Neural progenitor cell (in vitro differentiated cells): ENCODE data around the gene FBLN2. TPM values are rescaled to one million over a fixed set of nuclear protein-coding genes. Genes with fewer than 3 reads are reported as not detected.
"Not testable (repeated sequence)": the region's sequence is repeated elsewhere in the genome, so short reads cannot be mapped to it uniquely, and the experiment has no call there.

Experiments used
- DNase-seq: peaks from one replicate; pipeline ENCODE4 v3.0.0-alpha.2; 2016; ENCODE audit warnings: low spot score
- H2AFZ ChIP-seq: fragments of 200-600 bp; sonication (generic); replicated peaks from 2 replicates; pipeline ENCODE4 v1.6.1; 2016; ENCODE audit warnings: antibody characterized with exemption
- H3F3A ChIP-seq: fragments of 200-600 bp; sonication (generic); 2 replicates; pipeline ENCODE4 v1.6.1; 2016; ENCODE audit warnings: antibody characterized with exemption, low read depth
- H3K27ac ChIP-seq: fragments of 200-600 bp; sonication (generic); 2 replicates; pipeline ENCODE4 v1.5.1; 2016; ENCODE audit warnings: mild to moderate bottlenecking
- H3K27me3 ChIP-seq: fragments of 200-600 bp; sonication (generic); 2 replicates; pipeline ENCODE4 v1.6.1; 2016; ENCODE audit warnings: mild to moderate bottlenecking, moderate library complexity
- H3K36me3 ChIP-seq: fragments of 200-600 bp; sonication (generic); 2 replicates; pipeline ENCODE4 v1.5.1; 2016
- H3K4me1 ChIP-seq: fragments of 200-600 bp; sonication (generic); 2 replicates; pipeline ENCODE4 v1.6.1; 2016; ENCODE audit warnings: mixed run types
- H3K4me2 ChIP-seq: fragments of 200-600 bp; sonication (generic); 2 replicates; pipeline ENCODE4 v1.6.1; 2016
- H3K4me3 ChIP-seq: fragments of 200-600 bp; sonication (generic); 2 replicates; pipeline ENCODE4 v1.5.1; 2016
- H3K79me2 ChIP-seq: fragments of 200-600 bp; sonication (generic); 2 replicates; pipeline ENCODE4 v1.6.1; 2016; ENCODE audit warnings: low read depth
- H3K9ac ChIP-seq: fragments of 200-600 bp; sonication (generic); 2 replicates; pipeline ENCODE4 v1.6.1; 2016
- H3K9me3 ChIP-seq: fragments of 200-600 bp; sonication (generic); 2 replicates; pipeline ENCODE4 v1.5.1; 2016; ENCODE audit warnings: low read depth
- H4K20me1 ChIP-seq: fragments of 200-600 bp; sonication (generic); 2 replicates; pipeline ENCODE4 v1.6.1; 2016; ENCODE audit warnings: low read depth
- H3K27ac Mint-ChIP-seq: 3 replicates; pipeline ENCODE4 v1.8.0; 2021; ENCODE audit warnings: mixed read lengths
- H3K27me3 Mint-ChIP-seq: 2 replicates; pipeline ENCODE4 v1.8.0; 2022; ENCODE audit warnings: low read depth, mild to moderate bottlenecking, inconsistent platforms, moderate library complexity, mixed read lengths; ENCODE audit not compliant: insufficient read depth
- H3K36me3 Mint-ChIP-seq: 3 replicates; pipeline ENCODE4 v1.8.0; 2021; ENCODE audit warnings: mixed read lengths
- H3K4me1 Mint-ChIP-seq: 3 replicates; pipeline ENCODE4 v1.8.0; 2021; ENCODE audit warnings: mixed read lengths
- H3K4me3 Mint-ChIP-seq: 3 replicates; pipeline ENCODE4 v1.8.0; 2021; ENCODE audit warnings: mild to moderate bottlenecking, moderate library complexity, mixed read lengths
- H3K9me3 Mint-ChIP-seq: 3 replicates; pipeline ENCODE4 v1.8.0; 2020; ENCODE audit warnings: mixed read lengths
- CTCF ChIP-seq: fragments of 200-600 bp; sonication (generic); IDR thresholded peaks from 2 replicates; pipeline ENCODE4 v1.5.1; 2017; ENCODE audit warnings: antibody characterized with exemption, mild to moderate bottlenecking
- EZH2 ChIP-seq: fragments of 200-600 bp; sonication (generic); IDR thresholded peaks from 2 replicates; pipeline ENCODE4 v1.6.1; 2017; ENCODE audit warnings: antibody characterized with exemption, mild to moderate bottlenecking, moderate library complexity
- EZH2phosphoT487 ChIP-seq: fragments of 200-600 bp; sonication (generic); IDR thresholded peaks from 2 replicates; pipeline ENCODE4 v1.6.1; 2017; ENCODE audit warnings: antibody characterized with exemption
- total RNA-seq: library from RNA; depleted of rRNA; stranded (reverse); fragments of >200 nt; gene quantifications from 2 replicates; pipeline ENCODE4 v1.2.3, GENCODE V29; 2015; ENCODE audit warnings: low replicate concordance

FBLN2 gene
- total RNA-seq = 15.0 and 15.9 TPM in 2 replicates

- Mint-ChIP-seq H3K27ac (peak within 1 kb of the TSS; percentile 9), H3K36me3 (no peaks in the 10 kb centered on the region), H3K4me3 (peak within 1 kb of the TSS; percentile 82), H3K4me1 (peaks cover 51% of the 10 kb centered on the region), H3K9me3 (no peaks in the 10 kb centered on the region), H3K27me3 (peaks cover 26% of the 10 kb centered on the region)
- peak; percentile 90 for DNase-seq
- Histone ChIP-seq H3K4me1 (no peaks in the 10 kb centered on the region), H3K9me3 (no peaks in the 10 kb centered on the region), H3K36me3 (no peaks in the 10 kb centered on the region), H3F3A (peaks cover 16% of the 10 kb centered on the region), H3K79me2 (no peaks in the 10 kb centered on the region), H3K27me3 (peaks cover 35% of the 10 kb centered on the region), H3K9ac (no peak within 1 kb of the TSS), H4K20me1 (no peaks in the 10 kb centered on the region), H2AFZ (peak within 1 kb of the TSS; percentile 86), H3K27ac (no peak within 1 kb of the TSS), H3K4me3 (peak within 1 kb of the TSS; percentile 41), H3K4me2 (peak within 1 kb of the TSS; percentile 85)
- TF ChIP-seq CTCF (no peak), EZH2phosphoT487 (no peak), EZH2 (no peak)
Measured at GRCh38 chr3:13548696-13549622, at the start of gene FBLN2. FBLN2 (plus strand) TSS chr3:13549125; CDS start chr3:13570356, 21,231 bp downstream.

- Mint-ChIP-seq H3K27ac (peak overlapping the region; percentile 71), H3K4me1 (peaks cover 30% of the 10 kb centered on the region)
- not testable (repeated sequence) for H3K4me3 Mint-ChIP-seq, H3K4me2 ChIP-seq, H2AFZ ChIP-seq, H3K79me2 ChIP-seq, H3K36me3 ChIP-seq, DNase-seq, H3K4me1 ChIP-seq, H3K27me3 Mint-ChIP-seq, H3K27ac ChIP-seq, H3K4me3 ChIP-seq, H3K9me3 ChIP-seq, H3K36me3 Mint-ChIP-seq, H3F3A ChIP-seq, H3K9ac ChIP-seq, H4K20me1 ChIP-seq, H3K27me3 ChIP-seq, H3K9me3 Mint-ChIP-seq
Measured at GRCh38 chr3:13499246-13499645, 49.7 kb upstream of the FBLN2 start.

- Mint-ChIP-seq H3K27ac (no peak overlapping the region), H3K9me3 (no peaks in the 10 kb centered on the region), H3K4me3 (no peak overlapping the region), H3K27me3 (peaks cover 5% of the 10 kb centered on the region), H3K4me1 (peaks cover 41% of the 10 kb centered on the region), H3K36me3 (peaks cover 2% of the 10 kb centered on the region)
- no peak overlapping the region for H3K9ac ChIP-seq
- H3F3A ChIP-seq = no peaks in the 10 kb centered on the region
- no peaks in the 10 kb centered on the region for H4K20me1 ChIP-seq
- H3K4me2 ChIP-seq = no peak overlapping the region
- no peak overlapping the region for H3K27ac ChIP-seq
- no peaks in the 10 kb centered on the region for H3K9me3 ChIP-seq
- no peaks in the 10 kb centered on the region for H3K79me2 ChIP-seq
- peak; percentile 69 for DNase-seq
- TF ChIP-seq CTCF (peak; percentile 80), EZH2 (no peak), EZH2phosphoT487 (no peak)
- no peaks in the 10 kb centered on the region for H3K27me3 ChIP-seq
- no peak overlapping the region for H3K4me3 ChIP-seq
- H3K36me3 ChIP-seq = no peaks in the 10 kb centered on the region
- H2AFZ ChIP-seq = no peak overlapping the region
- H3K4me1 ChIP-seq = peaks cover 10% of the 10 kb centered on the region
Measured at GRCh38 chr3:13500133-13500885, 48.6 kb upstream of the FBLN2 start.
